K562 (cell line): ENCODE data around the gene VTCN1. TPM values are rescaled to one million over a fixed set of nuclear protein-coding genes. Genes with fewer than 3 reads are reported as not detected.

Experiments
- ATAC-seq: fragments of 200-7000 bp; cut with Tn5 transposase; 3 replicates; pipeline ENCODE4 v1.9.1; 2020; ENCODE audit warnings: moderate library complexity
- BruUV-seq: library from RNA; stranded (reverse); fragments of 400-500 nt; replicated peaks from 2 replicates; lab custom pipeline; 2021; lab: Mats Ljungman, UMichigan
- CTCF ChIA-PET: fragments of 300-600 bp; formaldehyde crosslinking; extraction: SDS; loops from one replicate; lab custom pipeline; 2021; ENCODE audit warnings: low intra/inter-chr PET ratio; lab: Yijun Ruan, JAX
- POLR2A ChIA-PET: fragments of 300-600, 350-650 bp; sonication (Branson Sonifier 250); formaldehyde crosslinking; extraction: SDS; loops from one replicate; lab custom pipeline; 2021; ENCODE audit warnings: antibody characterized with exemption, inconsistent platforms; lab: Yijun Ruan, JAX
- DNase-seq, 4 experiments: peaks; one replicate each; pipeline versions ENCODE4 v3.0.0 to v3.0.0-alpha.2; 2011 to 2018; ENCODE audit warnings: low spot score in 3 of 4, mixed read lengths in 3 of 4; ENCODE audit errors: extremely low read depth in 1 of 4
- FAIRE-seq: peaks from 2 replicates; lab custom pipeline; 2011; peaks lifted over from hg19 to GRCh38; lab: Jason Lieb, UNC
- H2AFZ ChIP-seq: 2 replicates; pipeline ENCODE4 v1.6.0; 2011; ENCODE audit warnings: low read depth, low read length, control low read depth, inconsistent platforms
- H3K27ac ChIP-seq: fragments of 200-600 bp; 3 replicates; pipeline ENCODE4 v1.8.0; 2011; ENCODE audit warnings: low read depth, mild to moderate bottlenecking, control low read depth, inconsistent platforms, low read length, moderate library complexity, mixed read lengths; ENCODE audit errors: extremely low read depth
- H3K27me3 ChIP-seq, 2 experiments: fragments of 300-600 bp in 1 of 2; 2 replicates in 1 of 2; 3 replicates in 1 of 2; pipeline versions ENCODE4 v1.6.0 to v1.8.0; 2011; ENCODE audit warnings: inconsistent platforms in 2 of 2, low read length in 2 of 2, mild to moderate bottlenecking in 1 of 2, mixed read lengths in 1 of 2, moderate library complexity in 1 of 2; ENCODE audit not compliant: control insufficient read depth in 2 of 2, insufficient read depth in 2 of 2
- H3K36me3 ChIP-seq: fragments of 300-600 bp; 3 replicates; pipeline ENCODE4 v1.8.0; 2011; ENCODE audit warnings: mild to moderate bottlenecking, low read length, inconsistent platforms; ENCODE audit not compliant: control insufficient read depth, insufficient read depth
- H3K4me1 ChIP-seq, 2 experiments: fragments of 200-600 bp in 1 of 2; replicated peaks in 1 of 2; 2 replicates in 1 of 2; 3 replicates in 1 of 2; pipeline versions ENCODE4 v1.5.1 to v1.8.0; 2011; ENCODE audit warnings: inconsistent platforms in 2 of 2, low read length in 2 of 2, mild to moderate bottlenecking in 1 of 2, mixed read lengths in 1 of 2, moderate library complexity in 1 of 2; ENCODE audit not compliant: control insufficient read depth in 2 of 2, insufficient read depth in 2 of 2
- H3K4me2 ChIP-seq: 2 replicates; pipeline ENCODE4 v1.6.1; 2011; ENCODE audit warnings: low read length, control low read depth, inconsistent platforms, mixed read lengths; ENCODE audit not compliant: insufficient read depth
- H3K4me3 ChIP-seq: fragments of 200-600 bp; sonication (generic), shearing (Covaris generic); 2 replicates; pipeline ENCODE4 v1.5.1; 2016; ENCODE audit warnings: control low read depth, inconsistent platforms
- H3K79me2 ChIP-seq: fragments of 200-600 bp; 3 replicates; pipeline ENCODE4 v1.8.0; 2011; ENCODE audit warnings: low read length, inconsistent platforms; ENCODE audit not compliant: control insufficient read depth, insufficient read depth
- H3K9ac ChIP-seq, 2 experiments: 2 replicates each; pipeline versions ENCODE4 v1.6.0 to v1.6.1; 2011; ENCODE audit warnings: low read depth in 2 of 2, low read length in 2 of 2, control low read depth in 1 of 2, inconsistent platforms in 1 of 2, mild to moderate bottlenecking in 1 of 2, mixed read lengths in 1 of 2; ENCODE audit not compliant: insufficient read depth in 1 of 2
- H3K9me1 ChIP-seq: one replicate; pipeline ENCODE4 v1.6.0; 2011; ENCODE audit warnings: inconsistent platforms, mild to moderate bottlenecking, low read length, moderate library complexity; ENCODE audit not compliant: control insufficient read depth, insufficient read depth
- H3K9me3 ChIP-seq: replicated peaks from 2 replicates; pipeline ENCODE4 v1.5.1; 2011; ENCODE audit warnings: low read depth, low read length, inconsistent platforms; ENCODE audit not compliant: control insufficient read depth, insufficient read depth
- H4K20me1 ChIP-seq: replicated peaks from 2 replicates; pipeline ENCODE4 v1.6.1; 2011; ENCODE audit warnings: low read length, inconsistent platforms, mixed read lengths; ENCODE audit not compliant: control insufficient read depth, insufficient read depth
- BCOR ChIP-seq: fragments of 450-650 bp; IDR thresholded peaks from 2 replicates; pipeline ENCODE4 v1.6.1; 2016
- EGR1 ChIP-seq: fragments of 450-650 bp; conservative IDR thresholded peaks from 2 replicates; pipeline ENCODE4 v1.6.1; 2017; ENCODE audit warnings: mild to moderate bottlenecking
- HDAC2 ChIP-seq: fragments of 450-650 bp; IDR thresholded peaks from 2 replicates; pipeline ENCODE4 v1.6.1; 2016; ENCODE audit warnings: mild to moderate bottlenecking
- IRF2 ChIP-seq: sonication (generic); formaldehyde crosslinking; IDR thresholded peaks from 2 replicates; pipeline ENCODE4 v1.8.1; 2022; ENCODE audit warnings: mild to moderate bottlenecking, missing genetic modification reagents
- KAT8 ChIP-seq: fragments of 450-650 bp; IDR thresholded peaks from 2 replicates; pipeline ENCODE4 v1.6.1; 2016; ENCODE audit warnings: low read depth, mild to moderate bottlenecking
- KLF10 ChIP-seq: fragments of 250-450 bp; sonication (Bioruptor Pico); IDR thresholded peaks from 2 replicates; pipeline ENCODE4 v1.6.1; 2021; ENCODE audit warnings: matching md5 sums
- MCM3 ChIP-seq: fragments of 450-650 bp; IDR thresholded peaks from 2 replicates; pipeline ENCODE4 v1.6.1; 2016
- MCM5 ChIP-seq: fragments of 450-650 bp; IDR thresholded peaks from 2 replicates; pipeline ENCODE4 v1.6.1; 2016; ENCODE audit warnings: low read depth
- MYNN ChIP-seq, 2 experiments: sonication (generic); formaldehyde crosslinking in 1 of 2; IDR thresholded peaks; 2 replicates each; pipeline versions ENCODE4 v1.5.0 to v1.6.1; 2016 to 2020; ENCODE audit warnings: antibody characterized with exemption in 1 of 2, missing genetic modification reagents in 1 of 2
- RAD51 ChIP-seq: fragments of 450-650 bp; IDR thresholded peaks from 2 replicates; pipeline ENCODE4 v1.7.1; 2016; ENCODE audit warnings: low read depth, mild to moderate bottlenecking, borderline replicate concordance
- RBM39 ChIP-seq: fragments of 200-400 bp; formaldehyde crosslinking; optimal IDR thresholded peaks from 2 replicates; pipeline ENCODE3; 2018; ENCODE audit warnings: low read depth, low read length
- RFX5 ChIP-seq: IDR thresholded peaks from 2 replicates; pipeline ENCODE4 v1.6.1; 2011; ENCODE audit warnings: low read depth, mild to moderate bottlenecking, improper control_type of control experiment, low read length
- ZNF224 ChIP-seq: sonication (generic); formaldehyde crosslinking; IDR thresholded peaks from 2 replicates; pipeline ENCODE4 v1.8.0; 2022; ENCODE audit warnings: mild to moderate bottlenecking, missing genetic modification reagents
- ZNF41 ChIP-seq: fragments of 250-450 bp; sonication (Bioruptor Pico); conservative IDR thresholded peaks from 2 replicates; pipeline ENCODE4 v1.4.0; 2020; ENCODE audit warnings: mild to moderate bottlenecking
- ZNF431 ChIP-seq: sonication (generic); formaldehyde crosslinking; IDR thresholded peaks from 2 replicates; pipeline ENCODE4 v1.8.0; 2022; ENCODE audit warnings: mild to moderate bottlenecking, missing genetic modification reagents
- WGBS: fragments of 100-300 bp; shearing (Covaris generic); methylation state at CpG from one replicate; pipeline ENCODE4 v1.1.6; 2016; ENCODE audit warnings: low coverage, mixed read lengths; ENCODE audit not compliant: insufficient coverage; ENCODE audit errors: missing lambda C conversion rate; 5-methylcytosine and 5-hydroxymethylcytosine counted together
- in situ Hi-C: fragments of 300-500 bp; cut with MboI; formaldehyde crosslinking; loops from 4 replicates; pipeline ENCODE4 v1.15.0; 2018; ENCODE audit warnings: inconsistent platforms, mixed read lengths
- intact Hi-C: fragments of 100-400 bp; cut with micrococcal nuclease; formaldehyde crosslinking; loops from 2 replicates; pipeline ENCODE4 v1.14.2; 2022
- polyA plus RNA-seq, 8 experiments: library from polyadenylated mRNA; depleted of rRNA in 4 of 8; stranded (reverse) in 5 of 8; unstranded in 3 of 8; fragments of >200 nt; fragmentation: Nextera tagmentation in 2 of 8; fragmentation: Illumina TruSeq in 1 of 8; extraction: Ambion mirVana in 2 of 8; extraction: Trizol in 1 of 8; gene quantifications; 2 replicates each; pipeline versions ENCODE4 v1.2.1 to v1.2.3, GENCODE V29; 2011 to 2014; ENCODE audit warnings: inconsistent platforms in 1 of 8, missing spikeins in 1 of 8
- total RNA-seq, 7 experiments: library from RNA; depleted of rRNA in 6 of 7; stranded (reverse); fragments of >200 nt in 6 of 7; fragmentation: Illumina TruSeq in 2 of 7; extraction: Trizol in 2 of 7; gene quantifications; 2 replicates each; pipeline versions ENCODE4 v1.2.1 to v1.2.3, GENCODE V29; 2011 to 2021; ENCODE audit warnings: low replicate concordance in 1 of 7
- TF ChIP-seq, protein P1 (sequence below): fragments of 450-650 bp; IDR thresholded peaks from 2 replicates; pipeline ENCODE4 v1.6.1; 2016; ENCODE audit warnings: antibody characterized with exemption
- TF ChIP-seq, protein P2 (sequence below), 3 experiments: fragments of 200-800 bp in 1 of 3; fragments of 250-450 bp in 1 of 3; fragments of 450-650 bp in 1 of 3; sonication (Bioruptor Pico) in 1 of 3; sonication (Bioruptor generic) in 1 of 3; formaldehyde crosslinking in 1 of 3; IDR thresholded peaks; 2 replicates each; pipeline versions ENCODE4 v1.6.1 to v1.8.0; 2016 to 2022; ENCODE audit warnings: mild to moderate bottlenecking in 2 of 3, missing genetic modification characterization in 2 of 3, missing compliant biosample characterization in 1 of 3, moderate library complexity in 1 of 3

Gene VTCN1
- total and polyA plus RNA-seq, 9 of the 15 experiments (the other 6 are each of a cell fraction or from before 2014, with no cell fraction given) = not detected

DNA sequence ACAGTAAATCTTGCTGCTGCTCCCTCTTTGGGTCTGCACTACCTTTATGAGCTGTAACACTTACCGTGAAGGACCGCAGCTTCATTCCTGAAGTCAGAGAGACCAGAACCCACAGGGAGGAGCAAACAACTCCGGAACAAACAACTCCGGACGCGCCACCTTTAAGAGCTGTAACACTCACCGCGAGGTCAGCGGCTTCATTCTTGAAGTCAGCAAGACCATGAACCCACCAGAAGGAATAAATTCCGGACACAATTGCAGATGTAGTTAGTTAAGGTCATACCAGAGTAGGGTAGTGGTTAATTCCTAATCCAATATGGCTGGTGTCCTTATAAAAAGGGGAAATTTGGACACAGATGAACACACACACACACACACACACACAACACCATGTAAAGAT lies 37.7 kb downstream of the VTCN1 start (continued):
- TF ChIP-seq, protein P1, sequence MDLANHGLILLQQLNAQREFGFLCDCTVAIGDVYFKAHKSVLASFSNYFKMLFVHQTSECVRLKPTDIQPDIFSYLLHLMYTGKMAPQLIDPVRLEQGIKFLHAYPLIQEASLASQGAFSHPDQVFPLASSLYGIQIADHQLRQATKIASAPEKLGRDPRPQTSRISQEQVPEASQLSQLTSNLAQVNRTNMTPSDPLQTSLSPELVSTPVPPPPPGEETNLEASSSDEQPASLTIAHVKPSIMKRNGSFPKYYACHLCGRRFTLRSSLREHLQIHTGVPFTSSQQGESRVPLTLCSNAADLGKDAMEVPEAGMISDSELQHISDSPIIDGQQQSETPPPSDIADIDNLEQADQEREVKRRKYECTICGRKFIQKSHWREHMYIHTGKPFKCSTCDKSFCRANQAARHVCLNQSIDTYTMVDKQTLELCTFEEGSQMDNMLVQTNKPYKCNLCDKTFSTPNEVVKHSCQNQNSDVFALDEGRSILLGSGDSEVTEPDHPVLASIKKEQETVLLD = no peak
- TF ChIP-seq MYNN (IDR thresholded peaks at IDR 0.05) = no peak
- TF ChIP-seq MYNN (CRISPR knock-in tag; IDR thresholded peaks at IDR 0.05) = no peak
- TF ChIP-seq KAT8 = no peak
- TF ChIP-seq HDAC2 = no peak

DNA sequence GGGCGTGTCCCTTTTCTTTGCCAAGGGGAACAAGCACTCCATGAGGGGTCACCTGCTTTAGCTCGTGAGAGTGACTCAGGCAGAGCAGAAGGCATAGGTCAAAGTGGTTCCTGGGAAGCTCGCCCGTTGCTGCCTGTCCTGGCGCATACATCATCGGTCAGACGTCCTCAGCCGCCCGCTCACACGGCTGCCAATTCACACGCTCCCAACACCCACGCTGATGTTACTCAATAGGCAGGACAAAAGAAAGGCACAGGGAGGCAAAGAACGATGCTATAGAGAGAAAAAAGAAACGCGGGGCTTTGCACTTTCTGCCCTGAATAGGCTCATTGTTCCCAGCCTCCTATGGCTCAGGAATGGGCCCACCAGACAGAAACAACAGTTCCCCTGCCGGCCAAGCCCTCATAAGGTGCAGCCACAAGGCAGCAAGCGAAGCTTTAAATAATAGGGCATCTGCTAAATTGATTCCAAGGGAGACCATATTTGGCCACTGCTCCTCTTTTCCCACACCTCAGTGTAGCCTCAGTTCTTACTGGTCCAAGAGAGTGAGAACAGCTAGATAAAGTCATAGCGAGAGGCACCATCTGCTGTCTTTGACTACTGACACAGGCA lies 38.7 kb downstream of the VTCN1 start:
- no peaks in the 10 kb centered on the region; the same call in 1 of the 2 replicates for H3K9me3 ChIP-seq
- no peak for ATAC-seq
- no peak overlapping the region for H3K9ac ChIP-seq
- in situ Hi-C loops = no loop called here
- WGBS = 1% methylated on average over 18 of the region's 18 CpGs
- H3K27ac ChIP-seq = no peak overlapping the region
- BruUV-seq = no TSS peak
- no peak for DNase-seq
- intact Hi-C loops = no loop called here
- CTCF ChIA-PET = no interaction called here
- no peak overlapping the region for H3K4me3 ChIP-seq
- POLR2A ChIA-PET = interaction anchor here (0.5 to 0.7 kb wide), 2 partner anchors 256 to 1523 kb away, joined by 3 read pairs; no protein-coding TSS in a partner anchor
- no peak overlapping the region for H2AFZ ChIP-seq
- no peak overlapping the region for H3K4me2 ChIP-seq
- no peak for FAIRE-seq
- no peaks in the 10 kb centered on the region for H3K9me1 ChIP-seq
- H3K27me3 ChIP-seq = peaks cover 20 to 40% of the 10 kb centered on the region in 2 experiments; a peak in 4 of 5 replicates
- no peaks in the 10 kb centered on the region for H4K20me1 ChIP-seq
- H3K79me2 ChIP-seq = no peaks in the 10 kb centered on the region
- H3K4me1 ChIP-seq = no peaks in the 10 kb centered on the region
- H3K36me3 ChIP-seq = no peaks in the 10 kb centered on the region
- TF ChIP-seq KLF10 (no peak), RAD51 (no peak), ZNF224 (no peak), BCOR (no peak), ZNF431 (no peak), ZNF41 (CRISPR knock-in tag) (no peak), MCM5 (no peak), MCM3 (no peak), EGR1 (0 out of 2 replicates have a peak, but pooled peaks have one; percentile 36), RFX5 (no peak), IRF2 (CRISPR knock-in tag) (no peak), RBM39 (no peak)
- TF ChIP-seq, protein P2, sequence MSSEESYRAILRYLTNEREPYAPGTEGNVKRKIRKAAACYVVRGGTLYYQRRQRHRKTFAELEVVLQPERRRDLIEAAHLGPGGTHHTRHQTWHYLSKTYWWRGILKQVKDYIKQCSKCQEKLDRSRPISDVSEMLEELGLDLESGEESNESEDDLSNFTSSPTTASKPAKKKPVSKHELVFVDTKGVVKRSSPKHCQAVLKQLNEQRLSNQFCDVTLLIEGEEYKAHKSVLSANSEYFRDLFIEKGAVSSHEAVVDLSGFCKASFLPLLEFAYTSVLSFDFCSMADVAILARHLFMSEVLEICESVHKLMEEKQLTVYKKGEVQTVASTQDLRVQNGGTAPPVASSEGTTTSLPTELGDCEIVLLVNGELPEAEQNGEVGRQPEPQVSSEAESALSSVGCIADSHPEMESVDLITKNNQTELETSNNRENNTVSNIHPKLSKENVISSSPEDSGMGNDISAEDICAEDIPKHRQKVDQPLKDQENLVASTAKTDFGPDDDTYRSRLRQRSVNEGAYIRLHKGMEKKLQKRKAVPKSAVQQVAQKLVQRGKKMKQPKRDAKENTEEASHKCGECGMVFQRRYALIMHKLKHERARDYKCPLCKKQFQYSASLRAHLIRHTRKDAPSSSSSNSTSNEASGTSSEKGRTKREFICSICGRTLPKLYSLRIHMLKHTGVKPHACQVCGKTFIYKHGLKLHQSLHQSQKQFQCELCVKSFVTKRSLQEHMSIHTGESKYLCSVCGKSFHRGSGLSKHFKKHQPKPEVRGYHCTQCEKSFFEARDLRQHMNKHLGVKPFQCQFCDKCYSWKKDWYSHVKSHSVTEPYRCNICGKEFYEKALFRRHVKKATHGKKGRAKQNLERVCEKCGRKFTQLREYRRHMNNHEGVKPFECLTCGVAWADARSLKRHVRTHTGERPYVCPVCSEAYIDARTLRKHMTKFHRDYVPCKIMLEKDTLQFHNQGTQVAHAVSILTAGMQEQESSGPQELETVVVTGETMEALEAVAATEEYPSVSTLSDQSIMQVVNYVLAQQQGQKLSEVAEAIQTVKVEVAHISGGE (CRISPR knock-in tag; IDR thresholded peaks at IDR 0.05) = no peak
